IMR-90 (cell line): Measurements from ENCODE around the gene ATL2. TPM values are rescaled to one million over a fixed set of nuclear protein-coding genes. Genes with fewer than 3 reads are reported as not detected.

Experiments used
- ATAC-seq: fragments of 200-7000 bp; cut with Tn5 transposase; 2 replicates; pipeline ENCODE4 v1.9.1; 2020; ENCODE audit warnings: low read depth, mild to moderate bottlenecking, moderate library complexity
- BruUV-seq: library from RNA; stranded (reverse); fragments of 400-500 nt; replicated peaks from 2 replicates; lab custom pipeline; 2021; lab: Mats Ljungman, UMichigan
- CTCF ChIA-PET: fragments of 300-600 bp; formaldehyde crosslinking; extraction: SDS; loops from one replicate; lab custom pipeline; 2021; ENCODE audit warnings: antibody characterized with exemption; lab: Yijun Ruan, JAX
- POLR2A ChIA-PET: fragments of 300-600 bp; sonication (Branson Sonifier 250); formaldehyde crosslinking; loops from one replicate; lab custom pipeline; 2022; ENCODE audit warnings: antibody characterized with exemption; ENCODE audit not compliant: unreplicated experiment; lab: Charles Lee
- DNase-seq: peaks from one replicate; pipeline ENCODE4 v3.0.0; 2013
- H2AFZ ChIP-seq: replicated peaks from 2 replicates; pipeline ENCODE3; 2013; ENCODE audit warnings: low read length, mild to moderate bottlenecking; ENCODE audit not compliant: poor library complexity
- H2AK5ac ChIP-seq: 2 replicates; pipeline ENCODE4 v1.6.1; 2013; ENCODE audit warnings: low read depth, low read length, inconsistent platforms
- H2AK9ac ChIP-seq: replicated peaks from 2 replicates; pipeline ENCODE3; 2013; ENCODE audit warnings: mild to moderate bottlenecking, low read depth, low read length, moderate library complexity; ENCODE audit not compliant: poor library complexity
- H2BK120ac ChIP-seq: 2 replicates; pipeline ENCODE4 v1.6.1; 2013; ENCODE audit warnings: low read depth, low read length, inconsistent platforms
- H2BK15ac ChIP-seq: 3 replicates; pipeline ENCODE4 v1.6.1; 2013; ENCODE audit warnings: low read depth, low read length, inconsistent platforms
- H2BK20ac ChIP-seq: 2 replicates; pipeline ENCODE4 v1.6.1; 2013; ENCODE audit warnings: low read depth, mild to moderate bottlenecking, inconsistent platforms, low read length, moderate library complexity
- H2BK5ac ChIP-seq: 2 replicates; pipeline ENCODE4 v1.6.1; 2013; ENCODE audit warnings: mild to moderate bottlenecking, low read depth, low read length, inconsistent platforms; ENCODE audit not compliant: poor library complexity, severe bottlenecking
- H3K14ac ChIP-seq: replicated peaks from 2 replicates; pipeline ENCODE4 v1.6.1; 2013; ENCODE audit warnings: low read depth, low read length, inconsistent platforms
- H3K18ac ChIP-seq: 2 replicates; pipeline ENCODE4 v1.6.1; 2013; ENCODE audit warnings: low read depth, low read length, control low read depth
- H3K23ac ChIP-seq: 2 replicates; pipeline ENCODE4 v1.6.1; 2013; ENCODE audit warnings: low read depth, low read length, inconsistent platforms
- H3K27ac ChIP-seq: 2 replicates; pipeline ENCODE4 v1.5.1; 2013; ENCODE audit warnings: mild to moderate bottlenecking, control low read depth, low read length; ENCODE audit not compliant: insufficient read depth
- H3K27me3 ChIP-seq: 2 replicates; pipeline ENCODE4 v1.6.1; 2013; ENCODE audit warnings: low read length; ENCODE audit not compliant: control insufficient read depth, insufficient read depth
- H3K36me3 ChIP-seq: 2 replicates; pipeline ENCODE4 v1.6.1; 2013; ENCODE audit warnings: low read length, mixed read lengths; ENCODE audit not compliant: control insufficient read depth, insufficient read depth
- H3K4ac ChIP-seq: 2 replicates; pipeline ENCODE4 v1.6.1; 2013; ENCODE audit warnings: low read depth, low read length, inconsistent platforms
- H3K4me1 ChIP-seq: 2 replicates; pipeline ENCODE4 v1.6.1; 2013; ENCODE audit warnings: low read length, mixed read lengths; ENCODE audit not compliant: control insufficient read depth, insufficient read depth
- H3K4me2 ChIP-seq: 2 replicates; pipeline ENCODE4 v1.6.1; 2013; ENCODE audit warnings: low read depth, mild to moderate bottlenecking, control low read depth, low read length, moderate library complexity
- H3K4me3 ChIP-seq: 2 replicates; pipeline ENCODE4 v1.5.1; 2013; ENCODE audit warnings: low read depth, mild to moderate bottlenecking, control low read depth, low read length, moderate library complexity; ENCODE audit not compliant: insufficient read depth
- H3K56ac ChIP-seq: 2 replicates; pipeline ENCODE4 v1.6.1; 2013; ENCODE audit warnings: low read length, inconsistent platforms; ENCODE audit not compliant: insufficient read depth; ENCODE audit errors: extremely low read depth
- H3K79me1 ChIP-seq, 2 experiments: 2 replicates each; pipeline ENCODE4 v1.6.1; 2013; ENCODE audit warnings: low read length in 2 of 2, inconsistent platforms in 1 of 2, low read depth in 1 of 2
- H3K9ac ChIP-seq: 2 replicates; pipeline ENCODE4 v1.6.1; 2013; ENCODE audit warnings: low read depth, low read length, control low read depth
- H3K9me1 ChIP-seq: 2 replicates; pipeline ENCODE4 v1.6.1; 2013; ENCODE audit warnings: low read length, inconsistent platforms; ENCODE audit not compliant: insufficient read depth
- H3K9me3 ChIP-seq: 2 replicates; pipeline ENCODE4 v1.6.1; 2013; ENCODE audit warnings: low read length; ENCODE audit not compliant: control insufficient read depth, insufficient read depth
- H4K20me1 ChIP-seq: 2 replicates; pipeline ENCODE4 v1.6.1; 2013; ENCODE audit warnings: low read length, inconsistent platforms; ENCODE audit not compliant: insufficient read depth
- H4K5ac ChIP-seq: 2 replicates; pipeline ENCODE4 v1.6.1; 2013; ENCODE audit warnings: mild to moderate bottlenecking, low read depth, low read length, control low read depth
- H4K8ac ChIP-seq, 2 experiments: 2 replicates each; pipeline ENCODE4 v1.6.1; 2013; ENCODE audit warnings: low read depth in 2 of 2, low read length in 2 of 2, control low read depth in 1 of 2, inconsistent platforms in 1 of 2
- H4K91ac ChIP-seq: 2 replicates; pipeline ENCODE4 v1.6.1; 2013; ENCODE audit warnings: low read depth, low read length, inconsistent platforms; ENCODE audit not compliant: insufficient read depth
- BHLHE40 ChIP-seq: fragments of 150-350 bp; IDR thresholded peaks from 2 replicates; pipeline ENCODE4 v1.6.1; 2016; ENCODE audit warnings: mild to moderate bottlenecking, low read depth, low read length
- CHD1 ChIP-seq: IDR thresholded peaks from 2 replicates; pipeline ENCODE4 v1.6.1; 2012; ENCODE audit warnings: low read depth, low read length, improper control_type of control experiment
- CTCF ChIP-seq: conservative IDR thresholded peaks from 2 replicates; pipeline ENCODE4 v1.5.1; 2012; ENCODE audit warnings: mild to moderate bottlenecking, low read depth, low read length, improper control_type of control experiment
- MXI1 ChIP-seq: IDR thresholded peaks from 2 replicates; pipeline ENCODE4 v1.6.1; 2012; ENCODE audit warnings: low read depth, mild to moderate bottlenecking, low read length, moderate library complexity, borderline replicate concordance
- POLR2A ChIP-seq: IDR thresholded peaks from 2 replicates; pipeline ENCODE4 v1.6.1; 2012; ENCODE audit warnings: mild to moderate bottlenecking, low read depth, low read length
- RAD21 ChIP-seq: IDR thresholded peaks from 2 replicates; pipeline ENCODE4 v1.6.1; 2012; ENCODE audit warnings: low read length, improper control_type of control experiment
- RFX5 ChIP-seq: IDR thresholded peaks from 2 replicates; pipeline ENCODE4 v1.8.0; 2012; ENCODE audit warnings: low read depth, mild to moderate bottlenecking, low read length, moderate library complexity
- SMC3 ChIP-seq: fragments of 150-350 bp; IDR thresholded peaks from 2 replicates; pipeline ENCODE4 v1.6.1; 2016; ENCODE audit warnings: low read depth, mild to moderate bottlenecking, antibody characterized with exemption, low read length, moderate library complexity
- USF2 ChIP-seq: fragments of 150-350 bp; IDR thresholded peaks from 2 replicates; pipeline ENCODE4 v1.6.1; 2017; ENCODE audit warnings: mild to moderate bottlenecking, antibody characterized with exemption, low read length, low read depth
- WGBS, 2 experiments: methylation state at CpG; one replicate each; pipeline versions ENCODE4 v1.1.5 to v1.1.7; 2013; ENCODE audit warnings: missing lambda C conversion rate in 2 of 2; ENCODE audit not compliant: insufficient read length in 1 of 2; ENCODE audit errors: extremely low coverage in 2 of 2; 5-methylcytosine and 5-hydroxymethylcytosine counted together
- dilution Hi-C: fragments of 300-500 bp; cut with HindIII; formaldehyde crosslinking; loops from one replicate; pipeline ENCODE4 v1.14.3; 2018; ENCODE audit warnings: low sequenced_read_pairs; ENCODE audit not compliant: unreplicated experiment
- in situ Hi-C: fragments of 300-500 bp; cut with MboI; formaldehyde crosslinking; loops from 3 replicates; pipeline ENCODE4 v1.14.3; 2019; ENCODE audit warnings: low sequenced_read_pairs, inconsistent platforms, mixed read lengths
- intact Hi-C: fragments of 100-400 bp; cut with micrococcal nuclease; formaldehyde crosslinking; loops from 2 replicates; pipeline ENCODE4 v1.10.0; 2022
- polyA plus RNA-seq, 3 experiments: library from polyadenylated mRNA; depleted of rRNA; stranded (reverse); fragments of >200 nt; gene quantifications; 2 replicates each; pipeline ENCODE4 v1.2.3, GENCODE V29; 2012; ENCODE audit warnings: low replicate concordance in 1 of 3
- total RNA-seq: library from RNA; depleted of rRNA; stranded (reverse); fragments of >200 nt; gene quantifications from 2 replicates; pipeline ENCODE4 v1.2.3, GENCODE V29; 2012

Gene ATL2
- total and polyA plus RNA-seq, 2 of the 4 experiments (the other 2 are of a cell fraction) = 16.0 to 62.6 TPM

DNA sequence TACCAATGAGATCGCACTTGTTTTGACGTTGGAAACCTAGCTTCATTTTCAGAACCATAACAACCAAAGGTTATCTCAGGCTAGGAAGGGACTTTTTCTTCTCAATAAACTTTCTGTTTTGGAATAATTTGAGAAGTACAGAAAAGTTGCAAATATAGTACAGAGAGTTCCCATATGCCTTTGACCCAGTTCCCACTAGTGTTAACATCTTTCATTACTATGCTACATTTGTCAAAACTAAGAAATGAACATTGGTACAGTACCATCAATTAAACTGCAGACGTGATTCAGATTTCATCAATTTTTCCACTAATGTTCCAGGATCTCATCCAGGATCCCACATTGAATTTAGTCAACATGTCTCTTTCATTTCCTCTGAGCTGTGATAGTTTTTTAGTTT lies 111.6 kb downstream of the ATL2 start:
- Histone ChIP-seq H3K4me1 (peaks cover 5% of the 10 kb centered on the region), H2AFZ (no peak overlapping the region), H2BK5ac (no peak overlapping the region), H4K20me1 (no peaks in the 10 kb centered on the region), H3K18ac (no peak overlapping the region), H3K27ac (no peak overlapping the region), H3K9ac (no peak overlapping the region), H3K4me2 (no peak overlapping the region), H2BK15ac (no peak overlapping the region), H3K14ac (no peak overlapping the region), H3K9me3 (no peaks in the 10 kb centered on the region), H2AK9ac (no peak overlapping the region), H3K4me3 (no peak overlapping the region), H2BK20ac (no peak overlapping the region), H3K4ac (no peak overlapping the region), H3K9me1 (no peaks in the 10 kb centered on the region), H3K23ac (no peak overlapping the region), H3K27me3 (peaks cover 60% of the 10 kb centered on the region), H2AK5ac (no peak overlapping the region), H4K8ac (no peak overlapping the region), H4K91ac (no peak overlapping the region), H3K56ac (no peak overlapping the region), H3K36me3 (no peaks in the 10 kb centered on the region), H3K79me1 (no peaks in the 10 kb centered on the region), H4K5ac (no peak overlapping the region), H2BK120ac (no peak overlapping the region)
- ATAC-seq (no peak), DNase-seq (no peak)
- no CpG with 5 or more reads among the region's 3 CpGs for WGBS, 2 experiments
- ChIA-PET POLR2A (no interaction called here), CTCF (no interaction called here)
- TF ChIP-seq MXI1 = no peak
- TF ChIP-seq CHD1 = no peak
- no peak for TF ChIP-seq SMC3
- no peak for TF ChIP-seq CTCF
- no peak for TF ChIP-seq RFX5
- TF ChIP-seq POLR2A = no peak
- TF ChIP-seq USF2 = no peak
- TF ChIP-seq BHLHE40 = no peak
- TF ChIP-seq RAD21 = no peak
- BruUV-seq = no TSS peak
- in situ Hi-C loops (loop anchor here (5.0 to 10.0 kb wide), 2 partner anchors 273 to 871 kb away; no protein-coding TSS in a partner anchor), intact Hi-C loops (loop anchor here (10.0 kb wide), 1 partner anchor 121 kb away; no protein-coding TSS in a partner anchor), dilution Hi-C loops (no loop called here)
